Muscle layer of colon (tissue), 2 donors: ENCODE results near the gene RBM15.

Source experiments
- H3K27ac ChIP-seq: one replicate; pipeline ENCODE4 v1.7.0; 2013; ENCODE audit warnings: low read depth, mild to moderate bottlenecking, low read length, moderate library complexity
- H3K27me3 ChIP-seq, 2 donors: one replicate each; pipeline ENCODE4 v1.7.0; 2013; ENCODE audit warnings: low read length in 2 of 2, mild to moderate bottlenecking in 2 of 2; ENCODE audit not compliant: insufficient read depth in 2 of 2, control insufficient read depth in 1 of 2
- H3K36me3 ChIP-seq: one replicate; pipeline ENCODE4 v1.7.0; 2013; ENCODE audit warnings: mild to moderate bottlenecking, low read length; ENCODE audit not compliant: insufficient read depth
- H3K4me1 ChIP-seq: one replicate; pipeline ENCODE4 v1.7.0; 2013; ENCODE audit warnings: mild to moderate bottlenecking, low read length; ENCODE audit not compliant: insufficient read depth
- H3K4me3 ChIP-seq, 2 donors: one replicate each; pipeline ENCODE4 v1.7.0; 2013; ENCODE audit warnings: low read length in 2 of 2, low read depth in 1 of 2, mild to moderate bottlenecking in 1 of 2, moderate library complexity in 1 of 2
- H3K9ac ChIP-seq: one replicate; pipeline ENCODE4 v1.7.0; 2013; ENCODE audit warnings: low read length
- H3K9me3 ChIP-seq: one replicate; pipeline ENCODE4 v1.7.0; 2013; ENCODE audit warnings: mild to moderate bottlenecking, low read length
- donor health status: abdominal sarcoma.
- donor health status: Adenocarcinoma of cecum.

Gene RBM15

DNA sequence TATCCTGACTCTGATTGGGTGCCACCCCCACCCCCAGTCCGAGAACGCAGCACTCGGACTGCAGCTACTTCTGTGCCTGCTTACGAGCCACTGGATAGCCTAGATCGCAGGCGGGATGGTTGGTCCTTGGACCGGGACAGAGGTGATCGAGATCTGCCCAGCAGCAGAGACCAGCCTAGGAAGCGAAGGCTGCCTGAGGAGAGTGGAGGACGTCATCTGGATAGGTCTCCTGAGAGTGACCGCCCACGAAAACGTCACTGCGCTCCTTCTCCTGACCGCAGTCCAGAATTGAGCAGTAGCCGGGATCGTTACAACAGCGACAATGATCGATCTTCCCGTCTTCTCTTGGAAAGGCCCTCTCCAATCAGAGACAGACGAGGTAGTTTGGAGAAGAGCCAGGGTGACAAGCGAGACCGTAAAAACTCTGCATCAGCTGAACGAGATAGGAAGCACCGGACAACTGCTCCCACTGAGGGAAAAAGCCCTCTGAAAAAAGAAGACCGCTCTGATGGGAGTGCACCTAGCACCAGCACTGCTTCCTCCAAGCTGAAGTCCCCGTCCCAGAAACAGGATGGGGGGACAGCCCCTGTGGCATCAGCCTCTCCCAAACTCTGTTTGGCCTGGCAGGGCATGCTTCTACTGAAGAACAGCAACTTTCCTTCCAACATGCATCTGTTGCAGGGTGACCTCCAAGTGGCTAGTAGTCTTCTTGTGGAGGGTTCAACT lies 2.1 kb downstream of the RBM15 start:
- no peaks in the 10 kb centered on the region for H3K9me3 ChIP-seq
- no peaks in the 10 kb centered on the region for H3K27me3 ChIP-seq
- peak overlapping the region; percentile 2 to 77 for H3K4me3 ChIP-seq
- peaks cover 28% of the 10 kb centered on the region for H3K36me3 ChIP-seq
- H3K9ac ChIP-seq: no peak overlapping the region
- H3K4me1 ChIP-seq: peaks cover 47% of the 10 kb centered on the region
- H3K27ac ChIP-seq: no peak overlapping the region

DNA sequence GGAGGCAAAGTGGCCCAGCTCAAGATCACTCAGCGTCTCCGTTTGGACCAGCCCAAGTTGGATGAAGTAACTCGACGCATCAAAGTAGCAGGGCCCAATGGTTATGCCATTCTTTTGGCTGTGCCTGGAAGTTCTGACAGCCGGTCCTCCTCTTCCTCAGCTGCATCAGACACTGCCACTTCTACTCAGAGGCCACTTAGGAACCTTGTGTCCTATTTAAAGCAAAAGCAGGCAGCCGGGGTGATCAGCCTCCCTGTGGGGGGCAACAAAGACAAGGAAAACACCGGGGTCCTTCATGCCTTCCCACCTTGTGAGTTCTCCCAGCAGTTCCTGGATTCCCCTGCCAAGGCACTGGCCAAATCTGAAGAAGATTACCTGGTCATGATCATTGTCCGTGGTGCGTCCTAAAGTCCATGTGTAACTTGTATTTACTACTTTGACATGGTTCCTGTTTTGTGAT lies 2.7 kb downstream of the RBM15 start:
- Histone ChIP-seq H3K9me3 (no peaks in the 10 kb centered on the region), H3K36me3 (peaks cover 33% of the 10 kb centered on the region), H3K27ac (no peak overlapping the region), H3K9ac (no peak overlapping the region), H3K27me3 (no peaks in the 10 kb centered on the region), H3K4me1 (peaks cover 53% of the 10 kb centered on the region), H3K4me3 (peak overlapping the region in 1 of 2 donors; percentile 77)

DNA sequence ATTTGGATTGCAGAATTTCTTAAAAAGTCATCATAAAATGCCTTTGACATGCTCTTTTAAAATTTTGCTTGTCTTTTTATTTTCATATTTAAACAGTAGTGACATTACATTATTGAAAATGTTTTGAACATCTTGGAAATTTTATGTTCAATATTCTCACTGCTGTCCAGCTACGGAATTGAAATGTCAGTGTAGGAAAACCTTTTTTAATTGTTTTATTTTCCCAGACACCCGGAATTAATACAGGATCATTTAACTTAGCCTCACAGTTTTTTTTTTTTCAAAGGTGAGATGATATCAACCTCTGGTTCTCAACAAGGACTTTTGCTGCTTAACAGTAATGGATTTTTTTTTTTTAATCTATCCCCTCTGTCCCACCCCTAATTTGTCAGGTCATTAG lies 4.1 kb downstream of the RBM15 start:
- H3K9ac ChIP-seq: no peak overlapping the region
- peaks cover 57% of the 10 kb centered on the region for H3K4me1 ChIP-seq
- H3K27ac ChIP-seq: no peak overlapping the region
- H3K9me3 ChIP-seq: no peaks in the 10 kb centered on the region
- no peaks in the 10 kb centered on the region for H3K27me3 ChIP-seq
- no peak overlapping the region for H3K4me3 ChIP-seq
- peaks cover 41% of the 10 kb centered on the region for H3K36me3 ChIP-seq

DNA sequence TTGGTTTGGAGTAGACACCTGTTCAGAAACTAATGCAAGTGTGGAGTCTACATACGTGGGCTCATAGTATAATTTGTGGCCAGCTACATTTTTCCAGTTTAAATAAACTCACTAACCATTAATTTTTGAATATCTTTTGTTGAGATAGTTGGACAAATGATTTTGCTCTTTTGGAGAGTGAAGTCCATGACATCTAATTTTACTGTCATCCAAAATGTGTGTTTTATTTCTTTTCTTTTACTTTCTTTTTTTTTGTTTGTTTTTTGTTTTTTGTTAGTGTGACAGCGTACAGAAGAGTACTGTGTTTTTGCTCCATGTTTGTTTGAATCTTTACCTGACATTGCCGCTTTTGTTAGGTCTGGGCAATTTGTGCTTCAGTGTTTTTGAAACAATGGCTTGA lies 5.0 kb downstream of the RBM15 start:
- H3K4me1 ChIP-seq: peaks cover 66% of the 10 kb centered on the region
- no peak overlapping the region for H3K27ac ChIP-seq
- no peak overlapping the region for H3K9ac ChIP-seq
- H3K9me3 ChIP-seq: no peaks in the 10 kb centered on the region
- peaks cover 41% of the 10 kb centered on the region for H3K36me3 ChIP-seq
- no peaks in the 10 kb centered on the region for H3K27me3 ChIP-seq
- peak overlapping the region in 1 of 2 donors; percentile 24 for H3K4me3 ChIP-seq

DNA sequence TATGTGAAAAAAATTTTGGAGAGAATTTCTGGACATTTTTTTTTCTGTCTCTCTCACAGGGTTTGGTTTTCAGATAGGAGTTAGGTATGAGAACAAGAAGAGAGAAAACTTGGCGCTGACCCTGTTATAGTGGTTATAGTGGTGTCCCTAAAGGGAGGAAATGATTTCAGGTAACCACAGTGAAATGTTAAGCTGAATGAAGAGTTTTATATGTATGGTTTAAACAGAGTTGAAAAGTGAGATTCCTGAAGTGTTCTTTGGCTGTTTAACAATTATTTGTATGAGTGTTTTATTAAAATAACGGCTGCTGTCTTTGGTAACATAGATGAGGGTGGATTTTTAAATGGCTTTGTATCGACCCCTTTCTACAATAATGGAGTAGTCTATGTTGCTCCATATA lies 6.3 kb downstream of the RBM15 start:
- no peak overlapping the region for H3K27ac ChIP-seq
- peaks cover 69% of the 10 kb centered on the region for H3K4me1 ChIP-seq
- H3K4me3 ChIP-seq: no peak overlapping the region
- peaks cover 41% of the 10 kb centered on the region for H3K36me3 ChIP-seq
- no peaks in the 10 kb centered on the region for H3K27me3 ChIP-seq
- H3K9ac ChIP-seq: no peak overlapping the region
- no peaks in the 10 kb centered on the region for H3K9me3 ChIP-seq

DNA sequence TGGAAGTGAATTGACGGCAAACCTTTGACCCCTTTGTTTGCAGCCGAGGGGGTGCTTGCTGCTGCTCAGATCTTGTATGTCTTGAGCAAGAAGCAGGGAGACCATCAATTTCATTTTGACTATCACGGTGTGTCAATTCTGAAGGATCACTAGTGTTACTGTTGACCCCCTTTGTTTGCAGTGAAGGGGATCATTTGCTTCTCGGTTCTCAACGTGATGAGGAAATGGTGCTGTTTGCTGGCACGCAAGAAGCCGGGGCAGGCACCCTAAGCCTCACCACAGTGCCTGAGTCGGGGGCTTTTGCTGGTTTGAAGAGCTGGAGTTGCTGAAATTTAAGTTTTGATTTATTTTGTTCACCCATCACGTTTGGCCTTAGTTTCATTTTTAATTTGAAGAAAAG lies 7.5 kb downstream of the RBM15 start:
- peaks cover 68% of the 10 kb centered on the region for H3K4me1 ChIP-seq
- no peaks in the 10 kb centered on the region for H3K27me3 ChIP-seq
- H3K9me3 ChIP-seq: no peaks in the 10 kb centered on the region
- peaks cover 30% of the 10 kb centered on the region for H3K36me3 ChIP-seq
- H3K4me3 ChIP-seq: no peak overlapping the region
- no peak overlapping the region for H3K27ac ChIP-seq
- no peak overlapping the region for H3K9ac ChIP-seq

DNA sequence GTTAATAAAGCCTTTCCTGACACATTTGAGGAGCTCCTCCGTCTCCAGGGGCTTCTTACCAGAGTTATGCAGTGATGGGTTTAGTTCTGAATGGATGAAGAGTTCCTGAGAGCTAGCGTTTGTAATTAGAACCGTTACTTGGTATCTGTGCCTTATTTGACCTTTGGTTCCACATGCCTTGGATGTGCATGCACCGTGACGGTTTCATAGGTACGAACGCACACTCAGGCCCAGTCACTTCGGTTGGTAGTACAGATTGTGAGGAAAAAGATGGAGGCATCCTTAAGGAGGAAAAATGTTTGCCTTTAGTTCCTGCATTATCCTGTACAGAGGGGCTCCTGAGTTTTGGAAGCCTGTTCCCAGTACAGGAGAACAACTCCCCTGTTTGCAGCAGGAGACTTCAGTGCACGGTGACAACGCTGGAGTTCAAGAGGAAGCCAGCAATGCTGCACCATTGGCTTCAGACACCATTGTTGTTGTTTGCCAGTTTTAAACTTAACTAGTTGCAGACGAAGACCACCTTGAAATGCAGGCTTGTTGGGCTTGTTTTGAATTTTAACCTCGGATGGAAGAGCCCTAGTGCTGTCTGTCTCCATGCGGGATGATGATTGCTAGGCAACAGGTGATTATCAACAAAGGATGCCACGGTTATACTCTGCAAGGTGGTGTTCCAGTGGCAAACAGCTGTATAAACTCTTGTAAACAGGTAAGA lies 8.2 kb downstream of the RBM15 start:
- H3K4me1 ChIP-seq: peaks cover 62% of the 10 kb centered on the region
- peaks cover 25% of the 10 kb centered on the region for H3K36me3 ChIP-seq
- H3K9ac ChIP-seq: no peak overlapping the region
- no peak overlapping the region for H3K4me3 ChIP-seq
- H3K27ac ChIP-seq: no peak overlapping the region
- no peaks in the 10 kb centered on the region for H3K9me3 ChIP-seq
- H3K27me3 ChIP-seq: no peaks in the 10 kb centered on the region

DNA sequence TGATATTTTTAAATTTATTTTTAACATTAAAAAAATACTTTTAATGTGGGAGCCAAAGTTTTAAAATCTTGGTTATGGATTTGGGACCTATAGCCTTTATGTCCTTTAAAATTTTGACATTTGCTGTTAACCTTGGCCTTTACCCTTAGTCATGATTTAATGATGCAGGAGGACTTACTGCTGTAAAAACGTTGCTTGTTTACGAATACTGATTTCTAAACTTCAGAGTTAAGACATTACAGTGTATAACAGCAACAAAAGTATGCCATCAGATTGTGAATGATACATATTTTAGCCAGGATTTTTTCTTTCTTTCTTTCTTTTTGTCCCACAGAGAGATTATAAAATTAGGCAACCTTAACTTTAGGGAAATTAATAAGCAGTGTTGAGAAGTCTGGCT lies 8.9 kb downstream of the RBM15 start:
- H3K4me3 ChIP-seq: no peak overlapping the region
- H3K36me3 ChIP-seq: peaks cover 25% of the 10 kb centered on the region
- H3K27ac ChIP-seq: no peak overlapping the region
- H3K4me1 ChIP-seq: peaks cover 55% of the 10 kb centered on the region
- H3K9ac ChIP-seq: no peak overlapping the region
- H3K27me3 ChIP-seq: no peaks in the 10 kb centered on the region
- H3K9me3 ChIP-seq: no peaks in the 10 kb centered on the region

DNA sequence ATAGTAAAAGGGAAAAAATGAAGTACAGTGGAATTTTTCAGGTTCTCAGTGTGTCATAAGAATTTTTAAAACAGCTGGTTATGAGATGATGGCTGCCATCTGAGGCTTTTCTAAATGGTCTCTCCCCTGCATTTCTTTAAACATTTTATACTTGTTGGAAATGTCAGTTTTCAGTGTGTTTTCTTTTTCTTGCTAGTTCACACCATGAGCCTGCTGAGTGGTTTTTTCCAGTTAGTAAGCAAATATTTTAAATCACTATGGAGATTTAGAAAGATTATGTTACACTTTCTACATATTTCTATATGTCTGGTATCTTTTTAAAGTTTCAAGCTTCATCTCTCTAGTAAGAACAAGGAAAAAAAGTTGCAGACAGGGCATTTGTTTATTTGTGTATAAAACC lies 9.6 kb downstream of the RBM15 start:
- Histone ChIP-seq H3K4me1 (peaks cover 48% of the 10 kb centered on the region), H3K27ac (no peak overlapping the region), H3K9ac (peak overlapping the region; percentile 18), H3K9me3 (no peaks in the 10 kb centered on the region), H3K36me3 (peaks cover 23% of the 10 kb centered on the region), H3K4me3 (no peak overlapping the region), H3K27me3 (no peaks in the 10 kb centered on the region)

DNA sequence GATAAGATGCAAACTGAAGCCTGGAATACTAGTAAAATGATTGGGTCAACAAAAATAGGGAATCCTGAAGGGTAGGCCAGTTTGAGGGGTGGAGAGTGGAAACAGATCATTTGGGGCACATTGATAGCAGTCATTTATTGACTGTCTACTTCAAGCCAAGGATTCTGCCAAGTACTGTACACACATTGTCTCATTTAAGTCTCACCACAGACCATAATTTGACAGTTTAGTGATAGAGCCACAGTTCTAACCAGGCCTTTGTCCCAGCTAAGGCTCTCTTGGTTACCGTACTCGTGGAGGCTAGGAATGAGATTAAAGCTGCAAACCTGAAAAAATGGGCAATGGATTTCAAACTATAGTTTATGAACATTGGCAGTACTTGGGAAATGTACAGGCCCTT lies 11.2 kb downstream of the RBM15 start:
- no peak overlapping the region for H3K4me3 ChIP-seq
- H3K36me3 ChIP-seq: peaks cover 19% of the 10 kb centered on the region
- H3K4me1 ChIP-seq: peaks cover 45% of the 10 kb centered on the region
- H3K27ac ChIP-seq: no peak overlapping the region
- no peaks in the 10 kb centered on the region for H3K9me3 ChIP-seq
- no peak overlapping the region for H3K9ac ChIP-seq
- H3K27me3 ChIP-seq: no peaks in the 10 kb centered on the region

DNA sequence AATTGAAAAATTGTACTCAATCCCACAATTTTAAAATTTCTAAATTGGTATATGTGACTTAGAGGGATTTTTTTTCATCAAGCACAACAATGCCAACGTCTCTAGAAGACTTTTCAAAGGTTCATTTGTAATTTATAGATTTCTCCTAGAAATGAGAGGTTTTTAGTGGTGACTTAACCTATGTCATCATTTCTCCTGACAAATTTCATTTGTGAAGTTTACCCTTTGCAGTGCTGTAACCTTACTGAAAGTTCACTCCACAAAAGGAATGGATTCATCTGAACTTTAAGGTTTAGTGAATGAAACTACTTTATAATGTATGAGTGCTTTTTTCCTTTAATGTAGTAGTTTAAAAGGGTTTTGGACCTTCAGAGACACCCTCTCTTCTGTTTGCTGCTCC lies 16.1 kb downstream of the RBM15 start:
- H3K9ac ChIP-seq: no peak overlapping the region
- H3K9me3 ChIP-seq: no peaks in the 10 kb centered on the region
- peaks cover 4% of the 10 kb centered on the region for H3K36me3 ChIP-seq
- H3K4me3 ChIP-seq: no peak overlapping the region
- peaks cover 13% of the 10 kb centered on the region for H3K4me1 ChIP-seq
- no peak overlapping the region for H3K27ac ChIP-seq
- H3K27me3 ChIP-seq: no peaks in the 10 kb centered on the region

DNA sequence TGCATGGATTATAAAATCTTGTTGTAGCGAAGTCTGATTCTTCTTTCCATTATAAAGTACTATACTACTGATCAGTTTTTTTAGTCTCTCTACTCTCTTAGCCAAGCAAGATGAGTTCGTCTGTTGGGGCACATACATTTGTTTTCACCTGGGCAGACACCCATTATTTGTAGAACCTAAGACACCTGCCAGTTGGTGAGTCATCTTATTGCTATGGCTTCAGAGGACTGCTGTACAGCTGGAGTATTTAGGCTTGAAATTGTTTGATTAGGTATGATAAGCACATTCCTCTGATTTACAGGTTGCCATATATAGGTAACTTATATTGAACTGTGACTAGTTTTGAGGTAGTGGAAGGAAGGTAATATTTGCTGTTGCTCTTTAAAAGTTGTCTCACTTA lies 17.2 kb downstream of the RBM15 start:
- Histone ChIP-seq H3K4me1 (peaks cover 2% of the 10 kb centered on the region), H3K36me3 (peaks cover 4% of the 10 kb centered on the region), H3K9me3 (no peaks in the 10 kb centered on the region), H3K9ac (no peak overlapping the region), H3K27me3 (no peaks in the 10 kb centered on the region), H3K27ac (no peak overlapping the region), H3K4me3 (no peak overlapping the region)
